Upper lobe of right lung (tissue), 1 donor: Measurements from ENCODE around the gene PIAS2. TPM values are rescaled to one million over a fixed set of nuclear protein-coding genes. Genes with fewer than 3 reads are reported as not detected.

Experiments used
- ATAC-seq: fragments of 200-7000 bp; cut with Tn5 transposase; one replicate; pipeline ENCODE4 v1.9.1; 2020; ENCODE audit warnings: mild to moderate bottlenecking, moderate library complexity
- DNase-seq: peaks from one replicate; pipeline ENCODE4 v3.0.0-alpha.2; 2020
- H3K27ac ChIP-seq: fragments of 200-600 bp; one replicate; pipeline ENCODE4 v1.8.0; 2022
- H3K27me3 ChIP-seq: fragments of 200-600 bp; one replicate; pipeline ENCODE4 v1.8.0; 2022; ENCODE audit warnings: mild to moderate bottlenecking
- H3K36me3 ChIP-seq: fragments of 200-600 bp; one replicate; pipeline ENCODE4 v1.8.0; 2022
- H3K4me1 ChIP-seq: fragments of 200-600 bp; one replicate; pipeline ENCODE4 v1.8.0; 2022
- H3K4me3 ChIP-seq: fragments of 200-600 bp; one replicate; pipeline ENCODE4 v1.8.0; 2022; ENCODE audit warnings: mild to moderate bottlenecking
- H3K9me3 ChIP-seq: fragments of 200-600 bp; one replicate; pipeline ENCODE4 v1.8.0; 2022
- CTCF ChIP-seq: fragments of 200-600 bp; IDR thresholded peaks from one replicate; pipeline ENCODE4 v1.8.0; 2022; ENCODE audit warnings: antibody characterized with exemption
- intact Hi-C: fragments of 100-400 bp; cut with DNase I; formaldehyde crosslinking; loops from one replicate; pipeline ENCODE4 v1.11.0; 2022
- total RNA-seq: library from RNA; stranded (reverse); fragmentation: NEBNext Ultra II Directional; extraction: Animal tissue kit (Norgen Biotek cat#: 25700); gene quantifications from one replicate; pipeline ENCODE4 v1.2.1, GENCODE V29; 2021
- donor health status: DM: no; HTN: yes; CAD: no; lungs with severe emphysema.

The PIAS2 gene
- total RNA-seq, 1 donor from 2014 or later: 38.6 TPM

GRCh38 chr18:46756025-46756558, 161.2 kb downstream of the PIAS2 start:
- TF ChIP-seq CTCF: no peak
- H3K36me3 ChIP-seq: no peaks in the 10 kb centered on the region
- intact Hi-C loops: no loop called here
- no peak overlapping the region for H3K27ac ChIP-seq
- DNase-seq (no peak), ATAC-seq (no peak)
- H3K9me3 ChIP-seq: no peaks in the 10 kb centered on the region
- peaks cover 12% of the 10 kb centered on the region for H3K4me1 ChIP-seq
- peaks cover 57% of the 10 kb centered on the region for H3K27me3 ChIP-seq
- no peak overlapping the region for H3K4me3 ChIP-seq

GRCh38 chr18:46755315-46756024, 161.8 kb downstream of the PIAS2 start:
- no peak overlapping the region for H3K27ac ChIP-seq
- H3K4me3 ChIP-seq: no peak overlapping the region
- ATAC-seq (no peak), DNase-seq (no peak)
- H3K4me1 ChIP-seq: peaks cover 12% of the 10 kb centered on the region
- no peak for TF ChIP-seq CTCF
- H3K27me3 ChIP-seq: peaks cover 52% of the 10 kb centered on the region
- intact Hi-C loops: no loop called here
- H3K36me3 ChIP-seq: no peaks in the 10 kb centered on the region
- H3K9me3 ChIP-seq: no peaks in the 10 kb centered on the region

GRCh38 chr18:46754661-46755292, 162.5 kb downstream of the PIAS2 start:
- no peaks in the 10 kb centered on the region for H3K9me3 ChIP-seq
- DNase-seq (no peak), ATAC-seq (no peak)
- no peaks in the 10 kb centered on the region for H3K36me3 ChIP-seq
- TF ChIP-seq CTCF: no peak
- H3K4me3 ChIP-seq: no peak overlapping the region
- H3K4me1 ChIP-seq: peaks cover 12% of the 10 kb centered on the region
- no peak overlapping the region for H3K27ac ChIP-seq
- intact Hi-C loops: no loop called here
- H3K27me3 ChIP-seq: peaks cover 45% of the 10 kb centered on the region

GRCh38 chr18:46754188-46754587, 163.1 kb downstream of the PIAS2 start:
- ATAC-seq: peak; percentile 22
- Histone ChIP-seq H3K36me3 (no peaks in the 10 kb centered on the region), H3K27me3 (peaks cover 39% of the 10 kb centered on the region)

More at GRCh38 chr18:46754188-46754587, 163.1 kb downstream of the PIAS2 start:
- Histone ChIP-seq H3K4me3 (no peak overlapping the region), H3K27ac (no peak overlapping the region), H3K4me1 (peaks cover 12% of the 10 kb centered on the region), H3K9me3 (no peaks in the 10 kb centered on the region)
- no peak for DNase-seq
- no peak for TF ChIP-seq CTCF
- intact Hi-C loops: no loop called here

Other genes with a start within 250 kb of the PIAS2 start
- gene ST8SIA5, start 160.5 kb downstream of the PIAS2 start, total RNA-seq: not detected
- 3.1 TPM for gene KATNAL2, start 95 bp upstream of the PIAS2 start, total RNA-seq
- not detected for gene ELOA2, start 118.1 kb upstream of the PIAS2 start, total RNA-seq
- 38.2 TPM for gene HDHD2, start 233.0 kb upstream of the PIAS2 start, total RNA-seq